GM18502 (cell line): ENCODE data around the gene ST6GALNAC6.

ENCODE experiments used
- ATAC-seq: cut with Tn5 transposase; IDR thresholded peaks from one replicate; pipeline ENCODE4 v1.9.1; 2021; ENCODE audit warnings: mild to moderate bottlenecking; ENCODE audit not compliant: unreplicated experiment, poor library complexity

The ST6GALNAC6 gene

DNA sequence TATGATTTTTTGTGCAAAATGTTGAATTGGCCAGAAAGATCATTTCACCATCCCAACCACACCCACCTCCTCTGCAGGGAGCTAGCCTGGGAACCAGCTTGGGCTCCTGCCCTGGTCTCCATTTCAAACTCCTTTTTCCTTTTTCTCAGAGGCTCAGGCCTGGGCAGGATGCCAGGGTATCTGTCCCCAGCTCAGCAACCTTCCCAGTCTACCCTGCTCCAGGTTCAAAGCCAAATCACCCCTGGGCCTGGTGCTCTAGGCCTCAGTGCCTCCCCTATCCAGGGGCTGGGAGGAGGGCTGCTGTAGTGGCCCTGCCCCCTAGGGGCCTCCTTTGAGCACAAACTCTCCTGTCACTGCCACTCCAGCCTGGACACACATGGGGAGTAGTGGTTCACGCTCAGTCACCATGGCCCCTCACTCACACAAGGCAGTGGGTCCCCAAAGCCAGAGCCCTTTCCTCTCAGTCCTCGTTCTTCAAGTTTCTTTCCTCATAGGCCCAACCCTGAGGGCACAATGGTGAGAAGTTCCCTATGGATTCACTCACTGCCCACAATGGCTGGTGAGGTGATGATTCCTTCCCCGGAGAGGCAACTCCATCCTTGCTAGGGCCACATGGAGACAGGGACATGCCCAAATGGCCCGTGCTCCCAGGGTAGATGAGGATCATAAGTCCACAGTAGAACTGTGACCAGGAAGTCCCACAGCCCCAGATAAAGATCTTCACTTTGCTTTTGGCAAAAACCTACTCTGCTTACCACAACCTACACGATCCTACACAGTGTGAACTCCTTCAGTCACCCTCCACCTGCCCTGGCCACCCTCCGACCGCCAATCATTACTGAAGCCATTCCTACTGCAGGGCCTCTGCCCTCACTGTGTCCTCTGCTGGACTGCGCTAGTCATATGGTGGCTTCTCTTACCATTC lies 19.0 kb upstream of the ST6GALNAC6 start:
- no peak for ATAC-seq

DNA sequence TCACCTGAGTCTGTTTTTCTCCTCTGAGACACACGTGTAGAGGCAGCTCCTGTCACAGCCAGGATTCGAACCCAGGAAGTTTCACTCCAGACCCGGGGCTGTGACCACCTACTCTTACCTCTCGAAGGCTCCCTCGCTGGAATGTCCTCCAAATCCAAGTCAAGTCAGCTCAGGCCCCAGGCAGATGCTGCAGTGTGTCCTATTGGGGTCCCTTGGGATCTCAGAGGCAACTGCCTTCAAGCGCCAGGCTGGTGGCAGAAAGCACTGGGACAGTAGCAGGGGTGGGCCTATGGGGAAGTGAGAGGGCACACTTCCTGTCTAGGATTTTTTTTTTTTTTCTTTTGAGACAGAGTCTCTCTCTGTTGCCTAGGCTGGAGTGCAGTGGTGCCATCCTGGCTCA lies 18.2 kb upstream of the ST6GALNAC6 start:
- ATAC-seq = no peak

DNA sequence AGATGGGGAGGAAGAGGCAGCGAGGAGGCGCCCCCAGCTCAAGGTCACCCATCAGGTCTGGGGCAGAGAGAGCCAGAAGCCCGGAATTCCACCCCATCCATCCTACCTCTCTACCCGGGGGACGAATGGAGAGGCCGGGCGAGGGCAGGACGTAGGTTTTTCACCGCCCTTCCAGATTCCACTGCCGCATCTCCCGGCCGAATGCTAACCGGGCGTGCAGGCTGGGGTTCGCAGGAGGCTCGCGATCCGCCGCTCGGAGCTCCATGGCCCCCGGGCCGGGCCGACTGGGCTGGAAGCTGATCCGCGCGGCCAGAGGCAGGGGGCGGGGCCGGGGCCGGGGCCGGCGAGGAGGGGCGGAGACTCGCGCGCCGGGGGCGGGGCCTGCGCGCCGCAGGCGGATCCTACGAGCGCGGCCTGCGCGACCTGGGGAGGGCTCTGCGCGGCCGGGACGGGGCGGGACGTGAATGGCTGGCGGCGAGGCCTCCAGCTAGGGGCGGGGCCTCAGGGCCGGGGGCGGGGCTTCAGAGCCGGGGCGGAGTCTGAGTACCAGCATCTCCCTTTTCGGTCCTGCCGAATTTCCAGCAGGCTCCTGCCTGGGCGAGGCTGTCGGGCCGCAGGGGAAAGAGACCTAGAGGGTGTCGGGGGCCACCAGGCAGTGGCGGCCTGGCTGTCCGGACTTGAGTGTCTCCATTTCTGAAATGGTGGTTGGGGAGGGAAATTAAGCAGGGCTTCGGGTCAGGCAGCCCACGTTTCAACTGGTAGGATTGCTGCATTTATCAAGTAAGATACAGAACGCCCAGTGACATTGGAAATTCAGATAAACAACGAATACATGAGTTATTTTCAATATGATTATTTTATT lies 17.5 kb upstream of the ST6GALNAC6 start, which contains the start of gene ST6GALNAC4:
Gene ST6GALNAC4, minus strand, starts transcription at position 322 of the 862 bp plus-strand sequence. CDS start 622 bp downstream, outside the sequence.
- ATAC-seq = peak; percentile 64

DNA sequence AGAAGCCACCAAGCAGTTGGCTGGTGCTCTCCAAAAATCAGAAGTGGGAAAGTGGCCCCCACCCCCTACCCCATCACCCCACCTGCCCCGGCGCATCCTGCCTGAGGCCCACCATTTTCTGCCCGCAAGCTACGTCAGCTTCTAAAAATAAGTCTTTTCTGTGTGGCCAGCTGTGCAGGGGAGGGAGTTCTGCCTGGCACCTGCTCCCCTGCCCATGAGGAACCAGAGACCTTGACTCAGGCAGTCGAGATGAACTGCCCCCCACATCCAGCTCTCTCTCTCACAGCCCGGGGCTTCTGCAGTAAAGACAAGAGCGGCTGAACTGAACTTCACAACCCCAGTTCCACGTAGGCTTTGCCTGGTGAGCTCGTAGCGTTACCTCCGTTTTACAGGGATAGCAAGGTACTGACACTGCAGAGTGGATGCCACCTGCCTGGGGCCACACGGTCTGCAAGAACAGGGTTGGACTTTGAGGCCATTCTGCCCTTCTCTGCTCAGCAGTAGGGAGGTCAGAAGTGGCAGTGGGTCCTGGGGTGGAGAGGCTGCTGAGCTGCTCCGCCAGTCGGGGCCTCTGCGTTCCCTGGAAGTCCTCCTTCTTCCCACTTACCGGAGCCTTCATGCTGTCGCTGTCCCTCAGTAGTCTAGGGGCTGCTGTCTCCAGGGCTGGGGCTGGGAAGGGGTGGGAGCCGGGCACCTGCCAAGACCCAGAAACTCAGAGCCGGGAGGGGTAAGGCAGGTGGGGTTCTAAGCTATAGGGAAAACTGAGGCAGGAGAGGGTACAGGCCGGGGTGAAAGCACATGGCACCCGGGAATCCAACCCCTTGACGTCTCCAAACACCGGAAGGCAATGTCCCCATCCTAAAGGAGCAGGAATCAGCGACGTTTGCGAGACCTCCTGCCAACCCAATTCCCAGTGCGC lies 16.7 kb upstream of the ST6GALNAC6 start:
- no peak for ATAC-seq

DNA sequence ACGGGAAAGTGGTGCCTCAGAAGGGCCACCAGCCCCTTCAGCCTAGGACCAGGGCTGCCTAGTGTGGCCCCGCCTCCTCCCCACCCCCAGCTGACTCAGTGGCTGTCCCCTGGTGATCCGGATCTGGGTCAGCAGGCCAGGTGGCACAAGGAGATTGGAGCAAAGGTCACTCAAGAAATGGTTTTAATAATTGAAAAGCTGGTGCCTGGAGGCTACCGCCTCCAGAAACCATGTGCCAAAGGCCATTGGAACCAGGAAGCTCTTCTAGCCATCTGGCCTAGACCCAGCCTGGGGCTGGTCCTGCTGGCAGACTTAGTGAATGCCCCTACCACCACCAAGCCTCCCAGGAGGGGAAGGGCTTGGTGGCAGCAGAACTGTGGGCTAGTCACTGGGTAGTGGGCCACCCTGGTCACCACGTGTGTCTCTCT lies 15.9 kb upstream of the ST6GALNAC6 start:
- no peak for ATAC-seq

DNA sequence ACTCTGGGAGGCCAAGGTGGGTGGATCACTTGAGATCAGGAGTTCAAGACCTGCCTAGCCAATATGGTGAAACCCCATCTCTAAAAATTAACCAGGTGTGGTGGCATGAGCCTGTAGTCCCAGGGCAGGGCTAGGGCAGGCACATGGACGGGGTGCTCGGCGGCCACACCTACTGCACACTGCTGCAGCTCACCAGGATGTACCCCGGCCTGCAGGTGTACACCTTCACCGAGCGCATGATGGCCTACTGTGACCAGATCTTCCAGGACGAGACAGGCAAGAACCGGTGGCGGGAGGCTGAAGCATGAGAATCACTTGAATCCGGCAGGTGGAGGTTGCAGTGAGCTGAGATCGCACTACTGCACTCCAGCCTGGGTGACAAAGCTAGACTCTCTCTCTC lies 14.3 kb upstream of the ST6GALNAC6 start:
- no peak for ATAC-seq

DNA sequence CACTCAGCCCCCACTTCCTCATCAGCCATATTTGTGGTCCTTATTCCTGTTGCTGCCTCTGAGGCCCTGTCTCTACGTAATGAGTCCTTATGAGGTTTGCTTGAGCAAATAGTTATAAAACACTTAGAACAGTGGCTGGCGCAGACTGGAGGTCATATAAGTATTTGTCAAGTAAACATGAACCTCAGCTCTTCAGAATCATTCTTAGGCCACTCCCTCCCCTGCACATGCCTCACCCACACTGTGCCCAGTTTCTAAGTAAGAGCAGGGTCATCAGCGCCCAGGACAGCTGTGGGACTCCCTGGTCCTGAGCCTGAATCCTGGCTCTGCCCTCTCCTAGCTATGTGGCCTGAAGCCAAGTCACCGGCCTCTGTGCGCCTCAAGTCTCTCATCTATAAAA lies 13.5 kb upstream of the ST6GALNAC6 start:
- no peak for ATAC-seq

DNA sequence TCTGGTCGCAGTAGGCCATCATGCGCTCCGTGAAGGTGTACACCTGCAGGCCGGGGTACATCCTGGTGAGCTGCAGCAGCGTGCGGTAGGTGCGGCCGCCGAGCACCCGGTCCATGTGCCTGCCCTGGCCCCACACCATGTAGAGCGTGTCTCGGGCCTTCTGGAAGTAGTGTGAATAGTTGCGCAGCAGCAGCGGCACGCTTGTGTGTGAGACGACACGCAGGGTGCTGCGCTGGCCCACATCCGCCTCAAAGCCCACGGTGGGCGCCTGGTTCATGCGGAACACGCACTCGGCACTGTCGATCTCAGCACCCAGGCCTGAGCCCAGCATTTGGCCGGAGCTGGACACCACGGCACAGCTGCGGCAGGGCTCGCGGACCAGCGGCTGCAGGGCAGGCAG lies 12.9 kb upstream of the ST6GALNAC6 start:
- ATAC-seq = no peak

DNA sequence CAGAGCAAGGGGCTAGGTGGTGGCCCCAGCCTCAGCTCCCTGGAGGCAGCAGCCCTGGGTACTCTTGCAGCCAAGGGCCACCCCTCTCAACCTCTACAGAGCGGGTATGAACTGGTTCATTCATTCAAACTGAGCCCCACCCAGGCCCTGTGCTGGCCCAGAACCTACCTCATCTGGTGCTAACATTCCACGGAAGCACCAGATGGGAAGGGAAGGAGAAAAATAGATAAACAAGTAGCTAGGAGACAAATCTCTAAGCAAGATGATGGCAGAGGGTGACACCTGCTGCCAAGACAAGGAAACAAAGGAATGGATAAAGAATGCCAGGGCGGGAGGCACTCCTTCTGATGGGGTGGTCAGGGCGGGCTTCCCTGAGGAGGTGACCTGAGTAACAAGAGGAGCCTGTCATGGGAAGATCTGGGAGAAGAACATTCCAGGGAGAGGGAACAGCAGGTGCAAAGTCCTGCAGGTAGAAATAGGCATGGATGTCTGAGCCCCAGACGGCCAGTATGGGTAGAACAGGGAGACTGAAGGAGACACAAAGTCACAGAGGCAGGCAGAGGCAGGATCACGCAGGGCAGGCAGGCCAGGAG lies 11.3 kb upstream of the ST6GALNAC6 start:
- ATAC-seq = no peak

DNA sequence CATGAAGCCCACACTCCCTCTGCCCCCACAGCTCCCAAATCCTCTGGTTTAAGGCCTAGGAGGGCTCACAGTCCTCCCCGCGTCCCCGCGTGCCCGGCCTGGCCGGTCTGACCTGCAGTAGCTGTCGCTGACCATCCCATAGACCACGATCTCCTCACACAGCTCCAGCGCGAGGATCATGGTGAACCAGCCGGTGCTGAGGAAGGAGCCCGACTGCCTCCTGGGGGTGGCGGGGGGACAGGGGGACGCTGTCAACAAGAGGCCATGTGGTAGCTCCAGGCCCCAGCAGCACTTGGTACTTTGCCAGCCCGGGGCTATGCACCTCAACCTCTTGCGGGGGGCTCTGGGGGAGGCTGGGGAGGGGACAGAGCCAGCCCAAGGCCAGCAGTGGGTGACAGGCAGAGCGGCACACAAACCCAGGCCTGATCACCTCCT lies 10.5 kb upstream of the ST6GALNAC6 start:
- ATAC-seq = no peak

DNA sequence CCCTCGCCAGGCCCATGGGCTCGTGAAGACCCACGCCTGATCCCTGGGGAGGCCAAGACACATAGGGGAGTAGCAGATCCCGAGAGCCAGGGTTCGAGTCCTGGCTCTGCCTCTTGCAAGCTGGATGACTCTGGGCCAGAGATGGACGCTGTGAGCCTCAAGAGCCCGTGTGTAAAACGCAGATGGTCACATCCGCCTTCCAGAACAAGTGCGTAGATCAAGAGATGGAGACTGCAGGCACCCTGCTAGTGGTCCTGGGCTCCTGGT lies 9.2 kb upstream of the ST6GALNAC6 start:
- no peak for ATAC-seq

DNA sequence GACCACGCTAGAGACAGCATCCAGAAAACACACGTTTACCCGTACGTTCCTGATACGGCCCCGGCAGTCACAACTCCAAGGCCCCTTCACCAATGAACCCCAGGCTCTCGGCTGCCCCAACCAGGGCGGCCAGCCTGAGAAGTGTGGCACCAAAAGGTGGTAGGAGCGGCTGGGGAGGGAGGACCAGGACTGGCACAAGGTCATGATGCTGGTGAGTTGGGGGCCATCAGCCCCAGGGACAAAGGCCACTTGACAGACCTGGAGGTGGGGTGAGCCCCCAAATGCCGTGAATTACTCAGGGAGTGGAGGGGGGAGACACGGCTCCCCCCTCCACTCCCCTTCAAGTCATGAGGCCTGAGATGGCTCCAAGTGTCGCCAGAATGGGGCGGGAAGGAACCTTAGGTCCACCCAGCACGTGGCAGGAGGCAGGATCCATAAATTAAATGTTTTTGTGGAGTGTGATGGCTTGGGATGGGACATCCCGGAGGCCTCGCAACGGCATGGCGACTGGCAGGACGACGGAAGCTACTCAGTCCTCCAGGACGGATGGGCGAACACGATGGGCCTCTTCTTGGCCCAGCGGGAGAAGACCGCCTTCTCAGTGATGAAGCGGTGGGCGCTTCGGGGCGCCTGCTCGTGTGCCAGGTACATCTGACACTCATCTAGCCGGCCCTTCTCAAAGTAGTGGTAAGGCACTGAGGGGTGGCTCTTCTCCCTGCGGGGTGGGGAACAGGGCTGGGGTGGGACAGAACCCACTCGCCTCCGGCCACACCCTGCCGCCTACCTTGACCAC lies 8.7 kb upstream of the ST6GALNAC6 start:
- no peak for ATAC-seq

DNA sequence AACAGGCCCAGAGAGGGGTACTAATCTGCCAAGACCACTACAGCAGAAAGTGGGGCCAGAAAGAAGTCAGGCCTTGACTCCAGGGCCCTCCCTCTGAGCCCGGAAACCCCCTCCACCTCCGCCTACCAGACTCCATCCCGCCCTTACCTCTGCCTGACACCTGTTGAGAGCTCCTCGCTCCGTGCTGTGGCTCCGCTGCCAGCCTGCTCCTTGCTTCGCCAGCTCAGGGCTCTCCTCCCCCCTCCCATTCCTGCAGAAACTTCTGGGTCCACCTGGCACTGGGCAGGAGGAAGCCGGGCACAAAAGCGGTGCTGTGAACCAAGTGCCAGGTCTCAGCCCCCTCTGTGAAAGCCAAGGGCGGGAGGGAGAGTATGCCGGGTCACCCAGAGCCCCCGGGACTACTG lies 6.4 kb upstream of the ST6GALNAC6 start:
- ATAC-seq = no peak

DNA sequence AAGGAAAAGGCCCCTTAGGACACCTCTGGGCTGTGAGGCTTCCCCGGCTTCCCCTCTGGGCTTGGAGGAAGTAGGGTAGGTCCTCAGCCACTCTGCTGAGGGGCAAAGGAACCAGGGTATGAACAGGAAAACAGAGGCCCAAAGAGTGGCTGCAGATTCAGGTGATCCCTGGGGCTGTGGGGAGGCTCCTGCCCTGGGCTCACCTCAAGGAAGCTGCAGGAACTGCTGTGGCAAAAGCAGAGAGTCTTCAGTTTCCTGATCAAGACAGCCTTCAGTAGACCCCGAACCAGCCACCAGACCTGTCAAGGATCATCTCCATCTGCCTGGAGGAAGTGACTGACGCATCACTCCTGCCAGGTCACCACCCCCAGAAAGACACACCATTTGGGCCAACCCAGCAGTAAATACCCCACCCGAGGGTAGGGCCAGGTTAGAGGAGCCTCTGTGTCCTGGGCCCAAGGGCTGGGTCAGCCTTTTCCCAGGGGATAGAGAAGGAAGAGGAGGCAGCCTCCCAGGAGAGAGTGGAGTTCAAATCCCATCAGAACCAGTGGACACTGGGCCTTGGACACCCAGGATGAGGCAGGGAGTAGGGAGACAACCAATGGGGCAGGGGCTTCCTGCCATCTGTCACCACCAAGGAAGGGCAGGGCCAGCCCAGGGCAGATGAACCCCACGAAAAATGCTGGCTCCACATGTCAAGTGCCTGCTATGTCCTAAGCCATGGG lies 5.8 kb upstream of the ST6GALNAC6 start:
- no peak for ATAC-seq

DNA sequence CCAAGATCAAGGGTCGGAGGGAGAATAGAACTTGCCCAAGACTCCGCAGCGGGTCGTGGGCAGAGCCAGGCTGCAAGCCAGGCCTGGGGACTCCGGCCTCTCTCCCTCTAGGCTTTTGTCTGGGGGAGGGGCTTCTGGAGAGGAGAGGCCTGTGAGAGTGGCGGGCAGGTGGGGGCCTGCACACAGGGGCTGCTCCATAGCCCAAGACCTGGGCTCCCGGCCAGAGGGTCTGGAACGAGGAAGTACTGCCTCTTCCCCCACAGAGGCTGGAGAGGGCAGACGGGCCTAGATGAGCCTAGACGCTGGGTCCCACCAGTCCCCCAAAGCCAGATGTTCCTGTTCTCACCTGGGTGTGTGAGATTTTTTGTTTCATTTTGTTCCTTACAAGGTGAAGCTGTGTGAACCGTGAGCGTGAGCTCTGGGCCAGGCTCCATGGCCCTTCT lies 5.2 kb upstream of the ST6GALNAC6 start:
- ATAC-seq = no peak

DNA sequence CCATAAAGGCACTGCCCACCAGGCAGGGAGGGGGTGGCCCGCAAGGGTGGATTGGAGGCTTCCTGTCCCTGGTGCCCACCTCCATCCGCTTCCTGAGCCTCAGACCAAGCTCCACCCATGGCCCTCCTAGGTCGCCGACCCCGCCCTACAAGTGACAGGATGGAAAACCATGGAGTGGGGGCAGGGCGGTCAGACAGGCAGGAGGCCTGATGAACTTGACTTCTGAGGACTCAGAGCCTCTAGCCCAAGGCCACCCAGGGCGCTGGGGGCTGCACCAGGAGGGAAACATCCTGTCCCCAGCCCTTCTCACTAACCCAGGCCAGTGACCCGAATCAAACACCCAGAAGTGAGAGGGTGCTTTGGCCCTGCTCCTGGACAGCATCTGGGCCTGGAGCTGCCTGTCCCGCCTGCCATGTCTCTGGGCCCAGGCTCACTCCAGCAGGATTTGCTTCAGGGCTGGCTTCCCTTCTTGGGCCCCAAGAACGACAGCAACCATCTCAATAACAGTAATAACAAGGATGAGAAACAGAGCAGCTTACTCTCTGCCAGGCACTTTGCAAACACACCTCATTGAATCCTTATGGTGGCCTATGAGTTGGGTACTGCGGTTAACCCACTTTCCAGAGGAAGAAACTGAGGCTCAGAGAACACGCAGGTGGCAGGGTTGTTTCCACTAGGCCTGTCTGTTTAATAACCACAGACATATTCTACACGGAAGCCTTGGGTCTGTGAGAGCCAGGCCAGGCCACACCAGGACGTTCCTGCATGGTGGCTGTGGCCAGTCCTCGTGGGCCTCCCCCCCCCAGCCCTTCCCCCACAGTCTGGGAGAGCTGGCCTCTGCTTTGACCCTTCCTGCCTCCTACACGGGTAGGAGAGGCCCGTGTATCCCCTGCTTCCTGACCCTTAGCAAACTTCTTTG lies 4.4 kb upstream of the ST6GALNAC6 start:
- ATAC-seq = no peak

DNA sequence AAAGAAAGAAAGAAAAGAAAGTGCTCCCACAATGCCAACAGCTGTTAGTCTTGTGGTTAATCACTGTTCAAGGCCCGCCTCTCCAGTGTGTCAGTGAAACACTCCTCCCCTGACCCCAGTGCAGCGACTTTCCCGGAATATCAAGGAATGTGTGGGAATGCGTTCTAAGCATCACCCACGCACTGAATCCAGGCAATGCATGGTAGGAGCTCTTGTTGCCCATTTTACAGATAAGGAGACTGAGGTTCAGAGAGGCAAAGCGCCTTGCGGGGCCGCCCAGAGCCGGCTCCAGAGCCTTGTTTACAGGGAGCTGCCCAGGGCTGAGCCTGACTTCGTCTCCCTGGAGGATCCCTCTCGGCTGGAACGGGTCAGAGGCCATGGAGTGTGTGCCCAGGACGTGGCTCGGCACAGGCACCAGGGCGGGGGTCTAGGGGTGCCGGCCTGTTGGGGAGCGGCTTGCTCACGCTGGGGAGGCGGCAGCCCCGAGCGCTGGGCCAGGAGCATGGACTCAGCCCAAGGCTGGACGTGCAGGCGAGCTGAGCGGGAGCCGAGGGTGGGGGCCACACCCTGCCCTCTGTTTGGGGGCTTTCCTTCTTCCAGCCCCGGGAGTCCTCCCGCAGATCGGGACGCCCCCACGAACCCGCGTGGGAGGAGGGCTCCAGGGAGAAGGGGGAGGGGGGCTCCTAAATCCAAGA lies 823 bp downstream of the ST6GALNAC6 start:
- ATAC-seq = no peak
